T-cell (primary cell): Measurements from ENCODE around the gene SH3BGR. TPM values are rescaled to one million over a fixed set of nuclear protein-coding genes. Genes with fewer than 3 reads are reported as not detected.
"Not testable (repeated sequence)": the region's sequence is repeated elsewhere in the genome, so short reads cannot be mapped to it uniquely, and the experiment has no call there.

ENCODE experiments used
- ATAC-seq, 4 experiments: fragments of 200-7000 bp in 3 of 4; fragments of 150-1000 bp in 1 of 4; cut with Tn5 transposase; replicated peaks in 1 of 4; 1 replicate in 3 of 4; 2 replicates in 1 of 4; pipeline ENCODE4 v1.10.0; 2021; ENCODE audit warnings: moderate library complexity in 3 of 4, mild to moderate bottlenecking in 2 of 4, moderate number of reproducible peaks in 1 of 4
- CTCF ChIA-PET, 2 donors: fragments of 300-600 bp; sonication (Branson Sonifier 250); formaldehyde crosslinking; loops; one replicate each; lab custom pipeline; 2022; ENCODE audit warnings: antibody characterized with exemption in 2 of 2; lab: Charles Lee
- POLR2A ChIA-PET, 2 donors: fragments of 300-600 bp; sonication (Branson Sonifier 250); formaldehyde crosslinking; loops; one replicate each; lab custom pipeline; 2022; ENCODE audit warnings: antibody characterized with exemption in 2 of 2; lab: Charles Lee
- DNase-seq, 35 experiments: peaks; one replicate each; pipeline versions ENCODE4 v3.0.0 to v3.0.0-alpha.2; 2013 to 2023
- H3K27ac ChIP-seq: one replicate; pipeline ENCODE4 v1.5.1; 2013; ENCODE audit warnings: low read length
- H3K27me3 ChIP-seq, 2 experiments: replicated peaks in 1 of 2; 1 replicate in 1 of 2; 2 replicates in 1 of 2; pipeline versions ENCODE4 v1.6.1 to v1.7.0; 2013; ENCODE audit warnings: low read length in 1 of 2, mixed read lengths in 1 of 2; ENCODE audit not compliant: control insufficient read depth in 2 of 2, insufficient read depth in 2 of 2; ENCODE audit errors: extremely low read depth in 1 of 2
- H3K36me3 ChIP-seq, 2 donors: 1 replicate in 1 of 2; 2 replicates in 1 of 2; pipeline versions ENCODE4 v1.6.1 to v1.7.0; 2013; ENCODE audit warnings: low read length in 1 of 2; ENCODE audit not compliant: control insufficient read depth in 2 of 2, insufficient read depth in 1 of 2; ENCODE audit errors: extremely low read depth in 1 of 2
- H3K4me1 ChIP-seq, 2 experiments: 1 replicate in 1 of 2; 2 replicates in 1 of 2; pipeline versions ENCODE4 v1.6.1 to v1.7.0; 2013; ENCODE audit warnings: low read length in 2 of 2, mixed read lengths in 1 of 2; ENCODE audit not compliant: insufficient read depth in 2 of 2, control insufficient read depth in 1 of 2; ENCODE audit errors: extremely low read depth in 1 of 2
- H3K4me3 ChIP-seq, 2 donors: 1 replicate in 1 of 2; 2 replicates in 1 of 2; pipeline versions ENCODE4 v1.5.1 to v1.7.0; 2013; ENCODE audit warnings: mild to moderate bottlenecking in 2 of 2, low read length in 1 of 2, moderate library complexity in 1 of 2; ENCODE audit not compliant: control insufficient read depth in 1 of 2; ENCODE audit errors: extremely low read depth in 1 of 2
- H3K9me3 ChIP-seq: 2 replicates; pipeline ENCODE4 v1.7.0; 2013
- H3K27ac Mint-ChIP-seq, 2 donors: one replicate each; pipeline ENCODE4 v1.8.0; 2020 to 2021; ENCODE audit warnings: mild to moderate bottlenecking in 2 of 2, mixed read lengths in 2 of 2
- H3K27me3 Mint-ChIP-seq, 2 donors: one replicate each; pipeline ENCODE4 v1.8.0; 2021 to 2022; ENCODE audit warnings: mixed read lengths in 2 of 2
- H3K36me3 Mint-ChIP-seq: one replicate; pipeline ENCODE4 v1.8.0; 2021; ENCODE audit warnings: mixed read lengths
- H3K4me1 Mint-ChIP-seq, 3 donors: one replicate each; pipeline ENCODE4 v1.8.0; 2020 to 2022; ENCODE audit warnings: mixed read lengths in 3 of 3, mild to moderate bottlenecking in 1 of 3
- H3K4me3 Mint-ChIP-seq, 3 donors: one replicate each; pipeline ENCODE4 v1.8.0; 2020 to 2022; ENCODE audit warnings: mild to moderate bottlenecking in 3 of 3, mixed read lengths in 3 of 3, moderate library complexity in 3 of 3
- H3K9me3 Mint-ChIP-seq, 3 donors: one replicate each; pipeline ENCODE4 v1.8.0; 2020 to 2022; ENCODE audit warnings: mixed read lengths in 3 of 3
- WGBS: methylation state at CpG from one replicate; pipeline ENCODE4 v1.1.5; 2013; ENCODE audit warnings: missing lambda C conversion rate; ENCODE audit not compliant: insufficient coverage; 5-methylcytosine and 5-hydroxymethylcytosine counted together
- total RNA-seq, 35 experiments: library from RNA in 6 of 35; stranded (reverse) in 6 of 35; fragments of 120-200 nt in 1 of 35; gene quantifications; one replicate each; pipeline versions ENCODE4 v1.2.1 to v1.2.4 and lab custom pipeline; 2013 to 2026

SH3BGR gene
- total RNA-seq, result 1 to 10 TPM; 1.3 to 2.0 (median 1.8) TPM
- 1.5 TPM for total RNA-seq (2013)
- total RNA-seq (lab: John Stamatoyannopoulos, UW), result 0 to 0.26 (median 0.07) reads per million in 29 experiments

- no peak within 1 kb of the TSS for H3K27ac ChIP-seq
- peaks cover 7 to 11% of the 10 kb centered on the region in 2 donors for H3K27me3 Mint-ChIP-seq
- CTCF ChIA-PET, result no interaction called here
- no peak within 1 kb of the TSS for H3K4me3 ChIP-seq
- H3K27me3 ChIP-seq, result peaks cover 0 to 10% of the 10 kb centered on the region in 2 experiments
- DNase-seq (no peak), ATAC-seq (no peak)
- H3K9me3 ChIP-seq, result no peaks in the 10 kb centered on the region
- 60% methylated on average over 1 of the region's 15 CpGs for WGBS
- no peaks in the 10 kb centered on the region for H3K36me3 ChIP-seq
- no peaks in the 10 kb centered on the region for H3K9me3 Mint-ChIP-seq
- H3K27ac Mint-ChIP-seq, result no peak within 1 kb of the TSS
- no peaks in the 10 kb centered on the region for H3K4me1 ChIP-seq
- no peaks in the 10 kb centered on the region for H3K36me3 Mint-ChIP-seq
- POLR2A ChIA-PET, result no interaction called here
- H3K4me3 Mint-ChIP-seq, result no peak within 1 kb of the TSS
- H3K4me1 Mint-ChIP-seq, result peaks cover 2 to 4% (median 3%) of the 10 kb centered on the region in 3 donors
These were observed at the start of gene SH3BGR for GRCh38 chr21:39451332-39452206. SH3BGR (plus strand) TSS chr21:39451970; CDS start chr21:39452097, 127 bp downstream.

DNA sequence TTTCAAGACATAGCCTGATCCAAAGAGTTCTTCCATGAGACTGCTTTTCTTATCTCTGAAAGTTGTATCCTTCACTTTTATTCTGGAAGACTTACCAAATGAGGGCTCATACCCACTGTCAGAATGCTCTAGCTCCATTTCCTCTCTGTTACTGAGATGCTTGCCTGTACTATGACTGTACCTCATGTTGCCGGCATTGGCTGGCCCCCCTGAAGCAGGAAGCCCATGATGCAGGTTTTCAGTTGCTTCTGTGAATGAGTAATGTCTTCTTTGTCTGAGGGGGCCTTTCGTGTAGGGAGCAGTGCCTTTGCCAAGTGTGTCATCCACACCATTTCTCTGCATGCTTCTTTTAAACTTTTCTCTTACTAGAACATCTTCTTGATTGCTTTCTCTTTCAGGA, 45.7 kb upstream of the SH3BGR start:
- WGBS, result no CpG with 5 or more reads among the region's 2 CpGs
- H3K27ac Mint-ChIP-seq, result no peak overlapping the region

GRCh38 chr21:39419204-39419603, 32.6 kb upstream of the SH3BGR start:
- WGBS, result 100% methylated on average over 2 of the region's 5 CpGs
- DNase-seq, H3K27me3 Mint-ChIP-seq, POLR2A ChIA-PET, H3K9me3 ChIP-seq, H3K4me1 Mint-ChIP-seq, H3K27ac Mint-ChIP-seq, H3K4me3 Mint-ChIP-seq, H3K4me3 ChIP-seq, H3K9me3 Mint-ChIP-seq, H3K36me3 ChIP-seq, H3K27me3 ChIP-seq, ATAC-seq, H3K27ac ChIP-seq, H3K4me1 ChIP-seq, H3K36me3 Mint-ChIP-seq, CTCF ChIA-PET: not testable (repeated sequence)

More for the DNA sequence above, 45.7 kb upstream of the SH3BGR start:
- no peak overlapping the region for H3K27ac ChIP-seq
- no peaks in the 10 kb centered on the region for H3K4me1 ChIP-seq
- Mint-ChIP-seq H3K4me1 (no peaks in the 10 kb centered on the region), H3K9me3 (peaks cover 0 to 6% (median 0%) of the 10 kb centered on the region in 3 donors), H3K27me3 (no peaks in the 10 kb centered on the region), H3K36me3 (peaks cover 44% of the 10 kb centered on the region), H3K4me3 (no peak overlapping the region)
- DNase-seq (no peak), ATAC-seq (no peak)
- H3K36me3 ChIP-seq, result peaks cover 10 to 14% of the 10 kb centered on the region in 2 donors
- no peaks in the 10 kb centered on the region for H3K9me3 ChIP-seq
- ChIA-PET CTCF (no interaction called here), POLR2A (no interaction called here)
- H3K4me3 ChIP-seq, result no peak overlapping the region
- no peaks in the 10 kb centered on the region for H3K27me3 ChIP-seq

DNA sequence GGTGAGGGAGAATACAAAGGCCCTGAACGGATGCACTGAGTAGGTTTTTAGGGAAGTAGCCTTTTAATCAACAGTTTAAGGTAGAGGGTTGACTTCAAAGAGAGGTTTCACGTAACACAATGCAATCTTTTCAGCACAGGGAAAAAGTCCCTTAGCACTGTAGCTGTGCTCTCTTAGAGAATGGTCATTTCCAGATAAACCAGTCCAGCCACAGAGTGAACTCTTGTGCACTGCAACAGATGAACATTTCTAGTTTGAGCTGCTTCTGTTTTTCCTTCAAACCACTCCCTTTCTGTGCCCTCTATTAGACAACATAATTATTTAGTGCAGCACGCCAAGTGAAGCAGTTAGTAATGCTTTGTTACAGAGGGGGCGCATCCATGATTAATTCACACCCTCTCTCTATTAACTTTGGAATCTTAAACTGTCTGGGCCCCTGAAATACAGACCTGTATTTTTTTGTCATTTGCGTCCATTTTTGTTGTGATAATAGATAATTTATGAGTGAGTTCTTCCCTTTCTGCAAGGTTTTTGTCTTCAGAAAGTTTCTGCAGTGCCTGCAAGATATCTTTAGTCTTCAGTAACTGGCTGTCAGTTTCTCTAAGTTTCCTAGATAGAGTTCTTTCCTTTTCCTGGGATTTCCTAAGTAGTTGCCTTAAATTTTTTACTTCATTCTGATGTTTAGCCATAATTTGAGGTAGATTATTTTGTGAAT, 29.1 kb upstream of the SH3BGR start:
- H3K27me3 ChIP-seq, result peaks cover 0 to 2% of the 10 kb centered on the region in 2 experiments
- no peaks in the 10 kb centered on the region for H3K36me3 ChIP-seq
- no peaks in the 10 kb centered on the region for H3K4me1 ChIP-seq
- Mint-ChIP-seq H3K4me1 (no peaks in the 10 kb centered on the region), H3K36me3 (no peaks in the 10 kb centered on the region), H3K27me3 (no peaks in the 10 kb centered on the region), H3K27ac (no peak overlapping the region), H3K4me3 (no peak overlapping the region), H3K9me3 (no peaks in the 10 kb centered on the region)
- POLR2A ChIA-PET, result no interaction called here
- CTCF ChIA-PET, result interaction anchor here in 1 of 2 donors (0.6 kb wide), 1 partner anchor 18 kb away, joined by 5 read pairs; no protein-coding TSS in a partner anchor
- 80% methylated on average over 1 of the region's 5 CpGs for WGBS
- no peak overlapping the region for H3K4me3 ChIP-seq
- no peak for ATAC-seq
- no peak overlapping the region for H3K27ac ChIP-seq
- H3K9me3 ChIP-seq, result no peaks in the 10 kb centered on the region
- no peak for DNase-seq

DNA sequence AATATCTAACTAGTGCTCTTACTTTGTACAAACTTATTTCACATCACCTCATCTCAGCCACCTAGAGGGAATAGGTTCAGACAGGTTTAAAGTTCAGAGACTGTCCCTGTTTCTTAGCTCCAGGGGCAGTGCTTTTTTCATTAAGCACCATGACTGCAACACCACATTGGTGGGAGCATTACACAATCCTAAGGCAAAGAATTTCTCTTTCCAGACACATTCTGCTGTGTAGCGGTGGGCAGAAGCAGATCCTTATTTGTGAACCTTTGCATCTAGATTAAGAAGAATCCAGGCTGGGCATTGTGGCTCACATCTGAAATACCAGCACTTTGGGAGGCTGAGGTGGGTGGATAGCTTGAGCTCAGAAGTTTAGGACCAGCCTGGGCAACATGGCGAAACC, 22.3 kb upstream of the SH3BGR start:
- H3K27ac ChIP-seq, result no peak overlapping the region
- no peak overlapping the region for H3K27ac Mint-ChIP-seq
- no peaks in the 10 kb centered on the region for H3K9me3 Mint-ChIP-seq
- no peak for DNase-seq
- WGBS, result no CpG with 5 or more reads among the region's 2 CpGs
- peaks cover 0 to 5% of the 10 kb centered on the region in 2 experiments for H3K27me3 ChIP-seq
- ChIA-PET POLR2A (no interaction called here), CTCF (no interaction called here)
- H3K4me3 Mint-ChIP-seq, result no peak overlapping the region
- no peaks in the 10 kb centered on the region for H3K4me1 Mint-ChIP-seq
- H3K9me3 ChIP-seq, result no peaks in the 10 kb centered on the region
- no peaks in the 10 kb centered on the region for H3K36me3 ChIP-seq
- H3K36me3 Mint-ChIP-seq, result no peaks in the 10 kb centered on the region
- ATAC-seq, result no peak
- H3K4me1 ChIP-seq, result no peaks in the 10 kb centered on the region
- peaks cover 5 to 8% of the 10 kb centered on the region in 2 donors for H3K27me3 Mint-ChIP-seq
- no peak overlapping the region for H3K4me3 ChIP-seq

DNA sequence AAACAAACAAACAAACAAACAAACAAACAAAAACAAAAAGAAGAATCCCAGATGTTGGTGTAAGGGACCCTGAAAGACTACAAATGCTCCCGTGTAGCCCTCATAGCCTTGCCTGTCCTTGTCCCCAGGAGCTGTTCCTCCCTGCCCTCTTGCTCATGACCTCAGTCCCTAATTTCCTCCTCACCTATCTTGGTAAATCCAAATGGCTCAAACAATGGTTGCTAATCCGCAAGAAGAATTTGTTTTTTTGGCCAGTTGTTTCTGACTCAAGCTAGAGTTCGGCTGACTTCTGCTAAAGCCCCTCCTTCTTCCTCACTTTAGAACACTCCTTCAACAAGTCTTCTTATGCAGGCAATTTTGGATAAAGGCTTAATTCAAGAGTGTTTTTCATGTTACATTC, 21.8 kb upstream of the SH3BGR start:
- WGBS, result 95% methylated on average over 2 of the region's 3 CpGs
- Histone ChIP-seq H3K36me3 (no peaks in the 10 kb centered on the region), H3K4me1 (no peaks in the 10 kb centered on the region), H3K9me3 (no peaks in the 10 kb centered on the region), H3K4me3 (no peak overlapping the region), H3K27ac (no peak overlapping the region), H3K27me3 (peaks cover 0 to 5% of the 10 kb centered on the region in 2 experiments)
- CTCF ChIA-PET, result interaction anchor here in 1 of 2 donors (0.5 kb wide), 1 partner anchor 225 kb away, joined by 3 read pairs; no protein-coding TSS in a partner anchor
- no peak for ATAC-seq
- Mint-ChIP-seq H3K4me3 (no peak overlapping the region), H3K9me3 (no peaks in the 10 kb centered on the region), H3K36me3 (no peaks in the 10 kb centered on the region), H3K4me1 (no peaks in the 10 kb centered on the region), H3K27me3 (peaks cover 5 to 8% of the 10 kb centered on the region in 2 donors), H3K27ac (no peak overlapping the region)
- POLR2A ChIA-PET, result no interaction called here
- no peak for DNase-seq
